ENCODE data around the gene B3GNT4.

- TF ChIP-seq CTCF (IDR thresholded peaks at IDR 0.05; ENCODE audit: low read depth, low read length, poor library complexity, severe bottlenecking), result no peak
- no peak for TF ChIP-seq EZH2phosphoT487 (IDR thresholded peaks at IDR 0.05; ENCODE audit: borderline replicate concordance, low read length)
Observed at GRCh38 chr12:122187466-122187865, 16.0 kb upstream of the B3GNT4 start.
